Measurements from ENCODE around the gene HAUS3.
A peak's percentile ranks its signal among the peaks of the same experiment; 100 is the strongest.

The HAUS3 gene

GRCh38 chr4:2193326-2193725, 48.6 kb downstream of the HAUS3 start (continued):
- TF ChIP-seq CSRNP3 (CRISPR knock-in tag; IDR thresholded peaks at IDR 0.05): no peak
- no peak for TF ChIP-seq OSR1 (CRISPR knock-in tag; IDR thresholded peaks at IDR 0.05)

- ATAC-seq: no peak
- no peak for TF ChIP-seq OSR1 (CRISPR knock-in tag; IDR thresholded peaks at IDR 0.05)
- no peak for TF ChIP-seq TSHZ2 (CRISPR knock-in tag; IDR thresholded peaks at IDR 0.05)
- TF ChIP-seq RARB (CRISPR knock-in tag; IDR thresholded peaks at IDR 0.05): no peak
- no peak for TF ChIP-seq ESRRG (CRISPR knock-in tag; IDR thresholded peaks at IDR 0.05)
- TF ChIP-seq PPARA (CRISPR knock-in tag; IDR thresholded peaks at IDR 0.05; ENCODE audit: borderline replicate concordance): no peak
- TF ChIP-seq BACH2 (CRISPR knock-in tag; IDR thresholded peaks at IDR 0.05; ENCODE audit: borderline replicate concordance): no peak
- no peak for TF ChIP-seq ZNF70 (CRISPR knock-in tag; IDR thresholded peaks at IDR 0.05)
- no peak for TF ChIP-seq ZFP30 (CRISPR knock-in tag; IDR thresholded peaks at IDR 0.05)
- no peak for TF ChIP-seq CSDC2 (CRISPR knock-in tag; IDR thresholded peaks at IDR 0.05)
- no peak for TF ChIP-seq PATZ1 (CRISPR knock-in tag; IDR thresholded peaks at IDR 0.05; ENCODE audit: borderline replicate concordance)
- TF ChIP-seq ZNF8 (CRISPR knock-in tag; IDR thresholded peaks at IDR 0.05): no peak
- no peak for TF ChIP-seq TCF4 (CRISPR knock-in tag; IDR thresholded peaks at IDR 0.05; ENCODE audit: borderline replicate concordance)
- no peak for TF ChIP-seq POU6F1 (CRISPR knock-in tag; IDR thresholded peaks at IDR 0.05; ENCODE audit: borderline replicate concordance, low read depth)
- TF ChIP-seq ZC3H10 (CRISPR knock-in tag; IDR thresholded peaks at IDR 0.05): no peak
- TF ChIP-seq ZFP3 (CRISPR knock-in tag; IDR thresholded peaks at IDR 0.05): no peak
- no peak for TF ChIP-seq SNAI2 (CRISPR knock-in tag; IDR thresholded peaks at IDR 0.05)
- no peak for TF ChIP-seq ZNF565 (CRISPR knock-in tag; conservative IDR thresholded peaks at IDR 0.05; ENCODE audit: low read depth)
- TF ChIP-seq CREB5 (CRISPR knock-in tag; IDR thresholded peaks at IDR 0.05; ENCODE audit: low read depth): no peak
Measured at GRCh38 chr4:2186865-2187172, 55.1 kb downstream of the HAUS3 start.

GRCh38 chr4:2186133-2186864, 55.6 kb downstream of the HAUS3 start:
- ATAC-seq: peak; percentile 30; the same call in 1 of the 3 replicates
- TF ChIP-seq ZFP3 (CRISPR knock-in tag; IDR thresholded peaks at IDR 0.05): no peak
- TF ChIP-seq POU6F1 (CRISPR knock-in tag; IDR thresholded peaks at IDR 0.05; ENCODE audit: borderline replicate concordance, low read depth): no peak
- TF ChIP-seq GLIS3 (CRISPR knock-in tag; IDR thresholded peaks at IDR 0.05): no peak
- TF ChIP-seq RARB (CRISPR knock-in tag; IDR thresholded peaks at IDR 0.05): no peak
- TF ChIP-seq SNAI2 (CRISPR knock-in tag; IDR thresholded peaks at IDR 0.05): no peak
- no peak for TF ChIP-seq TOX (CRISPR knock-in tag; IDR thresholded peaks at IDR 0.05; ENCODE audit: borderline replicate concordance)
- no peak for TF ChIP-seq PATZ1 (CRISPR knock-in tag; IDR thresholded peaks at IDR 0.05; ENCODE audit: borderline replicate concordance)
- TF ChIP-seq OSR1 (CRISPR knock-in tag; IDR thresholded peaks at IDR 0.05): no peak
- TF ChIP-seq BACH2 (CRISPR knock-in tag; IDR thresholded peaks at IDR 0.05; ENCODE audit: borderline replicate concordance): no peak
- no peak for TF ChIP-seq ZC3H10 (CRISPR knock-in tag; IDR thresholded peaks at IDR 0.05)
- TF ChIP-seq PPARA (CRISPR knock-in tag; IDR thresholded peaks at IDR 0.05; ENCODE audit: borderline replicate concordance): no peak
- TF ChIP-seq TSHZ2 (CRISPR knock-in tag; IDR thresholded peaks at IDR 0.05): no peak
- no peak for TF ChIP-seq ZFP30 (CRISPR knock-in tag; IDR thresholded peaks at IDR 0.05)

Data from SK-N-SH treated with all-trans-retinoic acid at 6 μM for 48 hours (cell line).